ENCODE measurements around the gene GGA2.
"Not testable (repeated sequence)": the region's sequence is repeated elsewhere in the genome, so short reads cannot be mapped to it uniquely, and the experiment has no call there.

GGA2 gene

DNA sequence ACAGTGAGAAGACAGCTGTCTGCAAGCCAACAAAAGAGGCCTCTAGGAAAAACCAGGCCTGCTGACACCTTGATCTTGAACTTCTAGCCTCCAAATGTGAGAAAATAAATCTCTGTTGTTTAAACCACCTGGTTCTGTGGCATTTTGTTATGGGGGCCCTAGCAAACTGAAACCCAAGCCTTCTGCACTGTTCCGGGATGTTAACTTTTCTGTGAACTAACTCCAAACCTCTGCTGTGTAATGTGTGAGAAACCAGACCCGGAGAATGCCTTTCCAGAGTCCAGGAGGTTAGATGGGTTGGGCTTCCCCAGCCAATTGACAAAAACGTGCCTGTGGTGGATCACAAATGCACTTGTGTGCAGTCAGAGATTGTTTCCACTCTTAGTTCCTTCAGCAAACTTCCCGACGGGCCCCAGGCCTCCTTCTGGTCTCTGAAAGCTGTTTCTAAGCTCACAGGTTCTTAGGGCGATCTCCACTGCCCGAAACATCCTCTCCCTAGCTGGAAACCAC lies 13.6 kb upstream of the GGA2 start:
- DNase-seq (ENCODE audit: low spot score) (no peak), FAIRE-seq (no peak)

DNA sequence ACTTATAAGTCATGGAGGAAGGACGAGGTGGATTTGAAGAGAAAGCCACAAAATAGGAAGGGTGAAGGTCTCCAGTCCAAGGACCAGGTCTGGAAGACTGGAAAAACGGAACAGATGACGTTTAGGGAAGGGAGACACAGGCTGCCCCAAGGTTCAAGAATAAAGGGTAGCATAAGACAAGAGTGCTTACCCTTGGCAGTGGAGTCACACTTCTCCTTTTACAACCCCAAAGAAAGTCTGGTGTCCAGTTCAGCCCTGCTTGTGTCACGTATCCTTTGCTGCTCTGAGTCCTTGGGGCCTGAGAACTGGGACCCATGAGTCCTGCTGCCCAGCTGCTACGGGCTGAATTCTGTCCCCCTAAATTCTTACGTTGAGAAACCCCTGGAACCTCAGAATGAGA lies 13.0 kb upstream of the GGA2 start:
- DNase-seq (ENCODE audit: low spot score) (no peak), FAIRE-seq (no peak)

DNA sequence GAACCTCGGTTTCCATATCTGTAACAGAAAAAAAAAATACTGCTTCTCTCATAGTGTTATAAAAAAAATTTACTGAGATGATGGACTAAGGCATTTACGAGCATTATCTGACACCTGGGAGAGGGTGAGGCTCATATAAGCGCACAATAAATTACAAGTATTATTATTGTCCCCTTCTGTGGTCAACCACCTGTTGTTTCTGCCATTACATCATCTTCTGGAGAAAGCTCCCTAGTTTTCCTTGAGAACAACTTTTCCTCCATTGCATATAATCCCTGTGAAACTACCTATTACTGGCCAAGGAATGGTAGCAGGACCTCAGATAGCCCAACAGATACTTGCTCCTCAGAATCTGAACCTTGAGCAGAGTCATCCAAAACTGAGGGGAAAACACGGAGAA lies 11.7 kb upstream of the GGA2 start:
- DNase-seq (ENCODE audit: low spot score) (no peak), FAIRE-seq (no peak)

DNA sequence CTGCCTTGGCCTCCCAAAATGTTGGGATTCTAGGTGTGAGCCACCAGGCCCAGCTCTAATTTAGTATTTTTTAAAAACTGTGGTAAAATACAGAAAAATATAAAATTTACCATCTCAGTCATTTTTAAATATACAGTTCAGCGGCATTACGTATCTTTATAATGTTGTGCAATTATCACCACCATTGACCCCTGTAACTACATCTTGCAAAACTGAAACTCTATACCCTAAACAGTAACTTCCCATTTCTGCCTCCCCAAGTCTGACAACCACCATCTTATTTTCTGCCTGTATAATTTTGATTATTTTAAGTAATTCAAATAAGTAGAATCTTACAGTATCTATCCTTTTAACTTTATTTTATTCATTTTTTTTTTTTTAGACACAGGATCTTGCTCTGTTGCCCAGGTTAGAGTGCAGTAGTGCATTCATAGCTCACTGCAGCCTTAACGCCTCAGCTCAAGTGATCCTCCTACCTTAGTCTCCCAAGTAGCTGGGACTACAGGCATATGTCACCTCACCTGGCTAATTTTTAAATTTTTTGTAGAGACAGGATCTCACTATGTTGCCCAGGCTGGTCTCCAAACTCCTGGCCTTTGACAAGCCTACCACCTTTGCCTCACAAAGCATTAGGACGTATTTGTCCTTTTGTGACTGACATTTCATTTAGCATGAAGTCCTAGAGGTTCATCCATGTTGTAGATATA lies 10.9 kb upstream of the GGA2 start:
- DNase-seq (ENCODE audit: low spot score): no peak
- no peak for FAIRE-seq

DNA sequence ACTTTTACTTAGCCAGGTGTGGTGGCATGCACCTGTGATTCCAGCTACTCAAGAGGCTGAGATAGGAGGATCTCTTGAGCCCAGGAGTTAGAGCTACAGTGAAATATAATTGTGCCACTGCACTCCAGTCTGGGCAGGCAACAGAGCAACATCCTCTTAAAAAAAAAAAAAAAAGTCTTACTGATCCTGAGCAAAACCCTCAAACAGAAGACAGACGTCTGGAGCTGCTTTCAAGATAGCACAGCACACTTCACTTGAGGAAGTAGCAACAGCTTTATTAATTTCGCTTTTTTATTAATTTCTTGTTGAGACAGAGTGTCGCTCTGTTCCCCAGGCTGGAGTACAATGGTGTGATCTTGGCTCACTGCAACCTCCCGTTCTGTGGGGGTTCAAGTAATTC lies 10.2 kb upstream of the GGA2 start:
- no peak for DNase-seq (ENCODE audit: low spot score)
- FAIRE-seq: no peak

DNA sequence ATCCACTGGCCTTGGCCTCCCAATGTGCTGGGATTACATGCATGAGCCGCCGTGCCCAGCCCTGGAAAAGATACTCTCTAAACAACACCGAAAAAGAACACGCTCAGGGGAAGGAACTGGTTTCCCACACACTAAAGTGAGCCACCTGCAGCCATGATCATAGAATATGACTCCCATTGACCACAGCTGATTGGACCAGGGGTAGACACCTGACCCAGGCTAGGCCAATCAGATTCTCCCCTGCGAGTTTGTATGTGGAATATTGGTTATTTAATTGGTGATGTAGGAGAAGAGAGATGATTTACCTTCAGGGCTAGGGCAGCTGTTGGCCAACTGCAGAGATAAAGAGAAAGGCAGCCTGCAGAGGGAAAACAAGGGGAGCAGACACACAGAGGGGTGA lies 9.0 kb upstream of the GGA2 start:
- no peak for DNase-seq (ENCODE audit: low spot score)
- no peak for FAIRE-seq

DNA sequence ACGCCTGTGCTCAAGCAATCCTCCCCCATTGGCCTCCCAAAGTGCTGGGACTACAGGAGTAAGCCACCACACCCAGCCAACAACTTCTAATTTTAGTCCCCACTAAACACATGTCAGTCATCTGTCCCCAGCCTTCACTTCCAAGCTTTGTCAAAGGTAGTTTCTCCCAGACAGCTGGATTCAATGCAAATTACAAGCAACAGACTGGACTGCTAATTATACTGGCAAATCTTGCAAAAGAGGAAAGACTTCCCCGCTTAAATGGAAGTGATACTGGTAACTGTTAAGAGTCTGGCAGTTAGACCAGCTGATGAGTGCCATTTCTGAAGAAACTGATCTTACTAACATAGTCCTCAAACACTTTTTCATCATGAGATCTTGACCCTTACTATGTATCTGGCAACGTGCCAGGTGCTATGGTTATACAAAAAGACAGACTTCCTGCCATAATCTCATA lies 8.2 kb upstream of the GGA2 start:
- FAIRE-seq (no peak), DNase-seq (ENCODE audit: low spot score) (no peak)

DNA sequence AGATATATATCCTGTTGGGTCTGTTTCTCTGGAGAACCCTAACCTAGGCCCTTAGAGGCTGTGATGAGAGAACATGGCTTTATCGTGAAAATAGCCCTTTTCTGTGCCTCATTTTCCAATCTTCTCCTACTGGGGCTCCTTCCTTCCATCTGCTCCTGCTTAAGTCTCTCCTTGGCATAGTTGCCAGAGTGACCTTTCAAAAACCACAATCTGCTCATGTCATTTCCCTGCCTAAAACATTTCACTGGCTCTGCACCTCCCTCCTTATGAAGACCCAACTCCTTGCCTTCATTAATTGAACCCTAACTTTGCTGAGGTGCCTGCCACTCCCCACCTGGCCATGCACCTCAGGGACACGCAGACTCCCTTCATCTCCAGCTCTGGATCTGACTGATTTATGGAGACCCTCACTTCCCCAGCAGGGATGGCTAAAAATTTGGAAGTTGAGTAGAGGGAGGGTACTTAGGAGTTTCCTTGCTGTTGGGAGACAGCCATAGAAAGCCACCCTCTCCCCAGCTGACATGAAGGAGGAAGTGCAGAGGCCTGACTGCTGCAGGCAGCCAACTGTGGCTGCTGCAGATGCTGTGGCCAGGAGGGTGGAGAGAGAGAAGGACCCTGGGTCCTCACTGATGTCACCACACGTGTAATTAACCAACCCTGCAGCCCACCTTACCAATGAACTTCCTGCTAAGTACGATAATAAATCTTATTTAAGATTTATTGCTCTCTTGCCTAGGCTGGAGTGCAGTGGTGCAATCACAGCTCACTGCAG lies 6.3 kb upstream of the GGA2 start:
- no peak for FAIRE-seq
- no peak for DNase-seq (ENCODE audit: low spot score)

DNA sequence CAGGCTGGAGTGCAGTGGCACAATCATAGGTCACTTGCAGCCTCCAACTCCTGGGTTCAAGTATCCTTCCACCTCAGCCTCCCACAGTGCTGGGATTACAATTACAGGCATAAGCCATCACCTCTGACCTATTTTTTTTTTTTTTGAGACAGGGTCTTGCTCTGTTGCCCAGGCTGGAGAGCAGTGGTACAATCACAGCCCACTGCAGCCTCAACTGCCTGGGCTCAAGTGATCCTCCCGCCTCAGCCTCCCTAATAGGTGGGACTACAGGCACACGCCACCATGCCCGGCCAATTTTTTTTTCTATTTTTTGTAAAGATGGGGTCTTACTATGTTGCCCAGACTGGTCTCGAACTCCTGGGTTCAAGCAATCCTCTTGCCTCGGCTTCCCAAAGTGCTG lies 5.6 kb upstream of the GGA2 start:
- no peak for DNase-seq (ENCODE audit: low spot score)
- FAIRE-seq: no peak

DNA sequence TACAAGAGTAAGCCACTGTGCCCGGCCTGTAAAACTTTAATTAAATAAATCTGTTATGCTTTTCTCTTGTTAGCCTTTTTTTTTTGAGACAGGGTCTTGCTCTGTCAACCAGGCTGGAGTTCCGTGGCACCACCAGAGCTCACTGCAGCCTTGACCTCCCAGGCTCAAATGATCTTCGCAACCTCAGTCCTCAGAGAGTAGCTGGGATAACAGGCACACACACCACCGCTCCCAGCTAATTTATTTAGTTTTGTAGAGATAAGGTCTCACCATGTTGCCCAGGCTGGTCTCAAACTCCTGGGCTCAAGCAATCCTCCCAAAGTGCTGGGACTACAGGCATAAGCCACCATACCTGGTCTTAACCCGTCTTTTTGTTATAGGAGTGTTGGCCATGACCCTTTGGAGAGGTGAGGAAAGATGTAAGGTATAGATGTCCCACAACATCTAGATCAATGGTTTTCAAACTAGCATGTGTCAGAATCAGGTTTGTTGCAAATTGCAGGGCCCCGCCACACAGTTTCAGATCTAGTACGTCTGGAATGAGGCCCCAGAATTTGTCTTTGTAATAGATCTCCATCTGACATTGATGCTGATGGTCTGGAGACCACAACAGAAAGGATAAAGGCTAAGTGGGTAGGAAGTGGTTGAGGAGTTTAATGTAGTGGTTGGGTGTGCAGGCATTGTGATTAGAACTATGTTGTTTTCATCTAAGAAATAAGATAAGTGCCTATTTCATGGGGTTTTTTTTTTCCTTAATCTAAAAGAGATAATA lies 4.3 kb upstream of the GGA2 start:
- DNase-seq (ENCODE audit: low spot score): no peak

DNA sequence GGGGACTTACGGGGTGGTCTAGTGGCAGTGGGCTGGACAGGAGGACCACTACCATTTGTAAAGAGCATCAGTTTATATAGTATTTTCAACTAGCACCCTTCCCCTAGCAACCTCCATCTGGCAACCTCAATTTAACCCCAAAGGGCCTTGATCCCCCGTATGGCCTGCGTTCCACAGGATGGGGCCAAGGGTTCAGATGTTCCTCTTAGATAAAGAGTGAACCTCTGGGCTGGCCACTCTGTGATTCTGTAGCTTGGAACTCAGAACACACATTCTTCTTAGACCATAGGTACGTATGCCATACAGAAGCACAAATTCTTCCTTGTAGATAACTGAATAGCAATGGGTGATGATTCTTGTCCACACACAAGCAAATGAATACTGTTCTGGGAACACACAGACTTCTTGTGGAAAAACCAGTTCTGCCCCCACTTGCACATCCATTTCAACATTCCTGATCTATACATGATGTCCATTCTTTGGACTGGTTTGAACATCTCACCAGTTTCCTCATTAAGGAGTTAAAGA lies 1.9 kb upstream of the GGA2 start:
- FAIRE-seq (no peak), DNase-seq (ENCODE audit: low spot score) (no peak)

More for the DNA sequence above, 4.3 kb upstream of the GGA2 start:
- FAIRE-seq: no peak

DNA sequence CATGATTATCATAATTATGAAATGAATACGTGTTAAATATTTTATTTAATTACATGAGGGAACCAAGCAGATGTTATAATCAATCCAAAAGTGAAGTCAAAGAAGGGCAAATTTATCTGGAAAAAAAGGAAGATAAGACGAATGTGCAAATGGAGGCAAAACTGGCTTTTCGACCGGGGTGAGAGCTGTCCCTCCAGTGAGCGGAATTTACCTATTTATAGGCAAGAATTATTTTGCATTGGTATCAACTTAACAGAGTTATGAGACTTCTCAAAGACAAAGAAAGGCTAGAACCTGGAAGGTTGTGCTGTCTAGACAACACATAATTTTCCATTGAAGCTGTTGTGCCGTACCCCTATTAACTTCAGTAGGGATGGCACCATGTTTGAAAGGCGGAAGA lies 1.4 kb upstream of the GGA2 start:
- DNase-seq (ENCODE audit: low spot score) (no peak), FAIRE-seq (no peak)

DNA sequence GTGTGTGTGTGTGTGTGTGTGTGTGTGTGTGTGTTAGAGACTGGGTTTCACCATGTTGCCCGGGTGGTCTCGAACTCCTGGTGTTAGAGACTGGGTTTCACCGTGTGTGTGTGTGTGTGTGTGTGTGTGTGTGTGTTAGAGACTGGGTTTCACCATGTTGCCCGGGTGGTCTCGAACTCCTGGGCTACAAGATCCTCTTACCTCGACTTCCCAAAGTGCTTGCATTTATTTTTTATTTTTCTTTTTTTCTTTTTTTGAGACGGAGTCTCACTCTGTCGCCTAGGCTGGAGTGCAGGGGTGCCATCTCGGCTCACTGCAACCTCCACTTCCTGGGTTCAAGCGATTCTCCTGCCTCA lies 599 bp upstream of the GGA2 start:
- FAIRE-seq; DNase-seq (ENCODE audit: low spot score): not testable (repeated sequence)

DNA sequence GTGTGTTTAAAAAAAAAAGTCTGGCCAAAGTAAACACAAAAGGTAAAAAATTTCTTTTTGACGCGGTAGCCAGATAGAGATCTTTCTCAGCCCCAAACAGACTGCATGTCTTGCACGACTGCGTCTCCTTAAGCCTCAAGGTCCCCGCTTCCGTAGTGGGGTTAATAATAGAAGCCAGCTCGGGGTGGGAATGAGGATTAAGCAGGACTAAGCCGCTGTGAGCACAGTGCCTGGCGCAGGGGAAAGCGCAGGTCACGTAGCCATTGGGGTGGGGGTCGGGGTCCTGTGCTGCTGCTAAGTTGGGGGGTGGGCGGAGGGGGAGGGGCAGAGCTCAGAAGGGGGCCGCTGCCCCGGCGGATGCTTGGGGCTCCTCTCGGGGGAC lies 521 bp downstream of the GGA2 start:
- no peak for FAIRE-seq
- peak; percentile 25 for DNase-seq (ENCODE audit: low spot score)

DNA sequence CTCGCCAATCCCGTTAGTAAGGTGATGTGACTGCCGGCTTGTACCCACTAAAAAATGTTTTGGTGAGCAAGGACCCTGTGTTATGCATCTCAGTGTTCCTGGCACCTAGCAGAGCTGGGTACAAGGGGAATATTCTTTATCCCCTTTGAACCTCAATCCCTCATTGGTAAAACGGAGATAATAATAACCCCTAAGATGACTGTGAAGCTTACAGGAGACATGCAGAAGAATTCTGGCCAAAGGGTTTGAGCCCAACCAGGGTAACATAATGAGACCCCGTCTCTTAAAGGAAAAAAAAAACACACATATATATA lies 896 bp downstream of the GGA2 start:
- FAIRE-seq: no peak

DNA sequence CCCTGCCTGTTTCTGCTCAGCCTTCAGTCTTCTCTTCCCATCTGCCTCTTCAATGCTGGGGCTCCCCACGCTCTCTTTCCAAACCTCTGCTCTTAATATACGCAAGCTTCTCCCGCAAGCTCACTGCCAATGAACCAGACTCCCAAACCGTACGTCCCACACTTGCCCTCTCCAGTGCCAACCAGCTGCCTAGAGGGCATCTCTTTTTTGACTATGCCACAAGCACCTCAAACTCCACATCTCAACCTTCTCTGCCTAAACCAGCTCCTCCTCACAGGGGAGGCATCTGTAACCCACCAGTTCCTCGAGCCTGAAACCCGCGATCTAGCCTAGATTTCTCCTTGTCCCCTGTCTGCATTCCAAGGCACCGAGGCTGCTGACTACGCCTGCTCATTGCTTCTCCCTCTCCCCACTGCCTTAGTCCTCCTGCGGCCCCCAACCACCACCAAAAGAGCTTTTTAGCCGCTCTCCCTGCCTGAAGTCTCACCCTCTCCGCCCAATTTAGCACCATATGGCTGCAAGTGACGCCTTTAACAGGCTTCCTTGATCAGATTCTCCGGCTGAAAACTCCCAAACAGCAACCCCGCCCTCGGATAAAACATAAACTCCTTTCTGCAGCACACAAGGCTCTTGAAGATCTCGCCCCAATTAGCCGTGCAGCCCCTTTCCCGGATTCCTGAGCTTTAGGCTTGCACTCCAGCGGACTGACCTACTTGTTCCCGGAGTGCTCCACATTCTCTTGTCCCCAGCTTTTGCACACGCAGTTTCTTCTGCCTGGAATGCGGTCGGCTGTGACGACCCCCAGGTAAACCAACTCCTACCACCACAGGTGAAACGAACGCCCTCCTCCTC lies 1.5 kb downstream of the GGA2 start:
- no peak for FAIRE-seq
- no peak for DNase-seq (ENCODE audit: low spot score)

More for the DNA sequence above, 896 bp downstream of the GGA2 start:
- no peak for DNase-seq (ENCODE audit: low spot score)

DNA sequence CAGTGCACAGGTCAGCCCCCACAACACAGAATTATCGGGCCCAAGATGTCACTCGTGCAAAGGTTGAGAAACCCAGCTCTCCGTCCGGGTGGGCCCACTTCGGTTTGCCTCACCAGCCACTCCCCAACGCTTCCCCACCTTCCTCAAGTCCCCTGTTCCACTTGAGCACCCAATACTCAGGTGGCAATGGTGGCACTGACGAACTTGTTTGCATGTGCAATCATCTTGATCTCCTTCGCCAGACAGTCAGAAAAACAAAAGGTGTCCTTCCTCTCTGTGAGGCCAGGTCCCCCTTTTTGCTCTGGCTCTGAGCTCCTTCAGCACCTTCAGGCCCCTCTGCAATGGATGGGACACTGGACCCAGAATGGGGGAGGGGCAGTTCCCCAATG lies 3.7 kb downstream of the GGA2 start:
- DNase-seq (ENCODE audit: low spot score) (no peak), FAIRE-seq (no peak)

DNA sequence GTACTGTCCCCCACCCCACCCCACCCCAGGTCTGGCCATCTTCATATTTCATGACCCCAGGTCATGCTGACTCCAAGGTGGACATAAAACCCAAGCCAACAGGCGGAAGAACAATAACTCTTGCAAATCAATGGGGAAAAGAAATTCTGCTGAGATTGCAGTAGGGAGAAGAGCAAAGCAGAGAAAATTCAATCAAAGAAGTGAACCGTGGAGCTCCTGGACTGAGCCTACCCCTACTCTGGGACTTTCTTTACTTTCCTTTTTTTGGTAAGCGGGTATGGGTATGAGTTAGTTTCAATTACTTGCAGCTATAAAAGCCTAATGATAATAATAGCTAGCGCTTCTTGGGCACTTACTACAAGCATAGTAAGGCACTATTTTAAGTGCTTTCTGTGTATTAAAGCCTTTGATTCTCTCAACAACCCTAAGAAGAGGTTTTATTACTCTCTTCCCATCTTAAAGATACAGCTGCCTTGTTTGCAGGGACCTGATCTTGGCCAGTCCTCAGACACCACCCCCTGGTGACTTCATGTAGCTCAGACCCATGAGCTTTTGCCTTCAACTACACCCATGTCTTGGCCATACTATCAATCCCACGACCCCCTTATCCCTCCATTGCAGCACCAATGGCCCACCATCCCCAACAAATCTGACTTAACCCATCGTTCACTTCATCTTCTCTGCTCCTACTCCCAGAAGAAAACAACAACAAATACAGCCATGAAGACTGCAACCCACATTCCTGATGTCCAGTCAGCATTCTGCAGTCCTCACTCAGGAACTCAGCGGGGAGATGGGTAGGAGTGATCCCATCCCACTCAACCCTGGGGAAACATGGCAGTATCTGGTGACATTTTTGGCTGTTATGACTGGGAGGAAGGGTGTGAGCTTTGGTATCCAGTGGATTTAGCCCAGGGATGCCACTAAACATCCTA lies 4.4 kb downstream of the GGA2 start:
- FAIRE-seq (no peak), DNase-seq (ENCODE audit: low spot score) (no peak)

DNA sequence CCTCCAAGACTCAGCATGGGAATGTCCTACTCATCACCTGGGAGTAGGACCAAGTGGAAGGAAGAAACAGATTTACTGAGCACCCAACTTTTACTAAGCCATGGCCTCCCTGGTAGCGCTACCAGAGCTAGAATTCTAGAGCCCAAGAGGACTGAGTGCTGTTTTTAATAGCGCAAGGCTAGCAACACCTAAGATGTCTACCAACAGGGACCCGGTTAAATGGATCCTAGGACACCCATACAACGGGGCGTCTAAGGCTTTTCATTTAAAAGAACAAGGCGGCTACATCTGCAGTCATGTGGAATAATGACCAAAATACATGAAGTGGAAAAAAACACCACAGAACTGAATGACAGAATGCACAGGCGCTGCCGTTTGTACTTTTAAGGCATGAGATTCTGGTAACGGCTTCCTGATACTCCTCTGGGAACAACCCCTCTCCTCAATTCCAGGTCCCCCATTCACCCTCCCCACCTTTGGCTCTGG lies 5.1 kb downstream of the GGA2 start:
- FAIRE-seq (no peak), DNase-seq (ENCODE audit: low spot score) (peak; percentile 31)
